DOHH2 (cell line): Measurements from ENCODE around the gene TXNDC5.

Experiments
- H3F3A ChIP-seq: fragments of 200-600 bp; sonication (generic), shearing (Covaris generic); 2 replicates; pipeline ENCODE4 v1.6.0; 2016; ENCODE audit warnings: antibody characterized with exemption, mild to moderate bottlenecking; ENCODE audit not compliant: control insufficient read depth, insufficient read depth
- H3K27ac ChIP-seq: fragments of 200-600 bp; sonication (generic); 2 replicates; pipeline ENCODE4 v1.5.1; 2014; ENCODE audit warnings: low read depth, mild to moderate bottlenecking, low read length, moderate library complexity
- H3K27me3 ChIP-seq: fragments of 200-600 bp; sonication (generic); 2 replicates; pipeline ENCODE4 v1.6.1; 2014; ENCODE audit warnings: mild to moderate bottlenecking, low read length, mixed read lengths; ENCODE audit not compliant: control insufficient read depth
- H3K36me3 ChIP-seq: fragments of 200-600 bp; sonication (generic); 2 replicates; pipeline ENCODE4 v1.6.1; 2014; ENCODE audit warnings: mild to moderate bottlenecking, low read length, moderate library complexity, mixed read lengths; ENCODE audit not compliant: control insufficient read depth
- H3K4me1 ChIP-seq: fragments of 200-600 bp; sonication (generic); 2 replicates; pipeline ENCODE4 v1.6.1; 2014; ENCODE audit warnings: mild to moderate bottlenecking, low read length, mixed read lengths; ENCODE audit not compliant: control insufficient read depth
- H3K4me2 ChIP-seq: fragments of 200-600 bp; sonication (generic); 2 replicates; pipeline ENCODE4 v1.6.0; 2014; ENCODE audit warnings: mild to moderate bottlenecking, low read length, moderate library complexity
- H3K4me3 ChIP-seq: fragments of 200-600 bp; sonication (generic); 2 replicates; pipeline ENCODE4 v1.5.1; 2014; ENCODE audit warnings: mild to moderate bottlenecking, low read length, mixed read lengths
- H3K79me2 ChIP-seq: fragments of 200-600 bp; sonication (generic); 2 replicates; pipeline ENCODE4 v1.6.1; 2014; ENCODE audit warnings: mild to moderate bottlenecking, low read length, mixed read lengths; ENCODE audit not compliant: control insufficient read depth
- H3K9me2 ChIP-seq: fragments of 200-600 bp; sonication (generic); replicated peaks from 2 replicates; pipeline ENCODE4 v1.6.1; 2014; ENCODE audit warnings: mild to moderate bottlenecking, low read length, mixed read lengths; ENCODE audit not compliant: control insufficient read depth
- H3K9me3 ChIP-seq: fragments of 200-600 bp; sonication (generic); 2 replicates; pipeline ENCODE4 v1.6.1; 2014; ENCODE audit warnings: antibody characterized with exemption, low read length, mixed read lengths; ENCODE audit not compliant: control insufficient read depth, insufficient read depth
- H4K20me1 ChIP-seq: fragments of 200-600 bp; sonication (generic); 2 replicates; pipeline ENCODE4 v1.6.0; 2014; ENCODE audit warnings: low read depth, mild to moderate bottlenecking, antibody characterized with exemption, low read length, moderate library complexity; ENCODE audit not compliant: control insufficient read depth, insufficient read depth
- EZH2phosphoT487 ChIP-seq: fragments of 200-600 bp; sonication (generic); IDR thresholded peaks from 2 replicates; pipeline ENCODE4 v1.6.1; 2017; ENCODE audit warnings: borderline replicate concordance, mild to moderate bottlenecking, antibody characterized with exemption, low read length, moderate library complexity, mixed read lengths
- TF ChIP-seq, protein P1 (sequence below): fragments of 200-600 bp; sonication (generic); IDR thresholded peaks from one replicate; pipeline ENCODE4 v1.5.1; 2014; ENCODE audit warnings: antibody characterized with exemption, mild to moderate bottlenecking, low read depth, low read length; ENCODE audit not compliant: poor library complexity, severe bottlenecking

Gene TXNDC5

DNA sequence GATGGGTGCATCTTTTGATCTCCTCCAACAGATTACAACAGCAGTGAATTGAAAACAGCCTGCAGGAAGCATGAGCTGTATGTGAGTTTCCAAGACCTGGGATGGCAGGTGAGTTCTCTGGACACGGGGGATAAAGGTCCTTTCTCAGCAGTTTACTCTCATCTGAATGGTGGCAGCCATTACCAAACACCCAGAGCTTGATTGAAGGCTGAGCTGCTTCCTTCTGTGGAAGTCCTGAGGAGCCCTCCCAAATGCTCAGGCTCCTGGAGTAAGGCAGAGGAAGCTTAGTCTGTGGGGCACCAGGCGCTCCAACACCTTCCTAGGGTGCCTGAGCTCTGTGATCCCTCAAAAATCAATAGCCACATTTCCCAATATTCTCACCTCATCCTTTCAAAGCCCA lies 31.5 kb downstream of the TXNDC5 start:
- H3K27ac ChIP-seq, result no peak overlapping the region
- H3K9me3 ChIP-seq, result no peaks in the 10 kb centered on the region
- H3K79me2 ChIP-seq, result no peaks in the 10 kb centered on the region
- no peaks in the 10 kb centered on the region for H4K20me1 ChIP-seq
- no peak overlapping the region for H3K4me3 ChIP-seq
- H3K4me2 ChIP-seq, result no peak overlapping the region
- H3K36me3 ChIP-seq, result peaks cover 38% of the 10 kb centered on the region
- H3F3A ChIP-seq, result peaks cover 5% of the 10 kb centered on the region; the same call in 1 of the 2 replicates
- no peaks in the 10 kb centered on the region for H3K9me2 ChIP-seq
- no peaks in the 10 kb centered on the region for H3K4me1 ChIP-seq
- TF ChIP-seq EZH2phosphoT487, result no peak
- TF ChIP-seq, protein P1, sequence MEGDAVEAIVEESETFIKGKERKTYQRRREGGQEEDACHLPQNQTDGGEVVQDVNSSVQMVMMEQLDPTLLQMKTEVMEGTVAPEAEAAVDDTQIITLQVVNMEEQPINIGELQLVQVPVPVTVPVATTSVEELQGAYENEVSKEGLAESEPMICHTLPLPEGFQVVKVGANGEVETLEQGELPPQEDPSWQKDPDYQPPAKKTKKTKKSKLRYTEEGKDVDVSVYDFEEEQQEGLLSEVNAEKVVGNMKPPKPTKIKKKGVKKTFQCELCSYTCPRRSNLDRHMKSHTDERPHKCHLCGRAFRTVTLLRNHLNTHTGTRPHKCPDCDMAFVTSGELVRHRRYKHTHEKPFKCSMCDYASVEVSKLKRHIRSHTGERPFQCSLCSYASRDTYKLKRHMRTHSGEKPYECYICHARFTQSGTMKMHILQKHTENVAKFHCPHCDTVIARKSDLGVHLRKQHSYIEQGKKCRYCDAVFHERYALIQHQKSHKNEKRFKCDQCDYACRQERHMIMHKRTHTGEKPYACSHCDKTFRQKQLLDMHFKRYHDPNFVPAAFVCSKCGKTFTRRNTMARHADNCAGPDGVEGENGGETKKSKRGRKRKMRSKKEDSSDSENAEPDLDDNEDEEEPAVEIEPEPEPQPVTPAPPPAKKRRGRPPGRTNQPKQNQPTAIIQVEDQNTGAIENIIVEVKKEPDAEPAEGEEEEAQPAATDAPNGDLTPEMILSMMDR, result no peak
- H3K27me3 ChIP-seq, result no peaks in the 10 kb centered on the region

DNA sequence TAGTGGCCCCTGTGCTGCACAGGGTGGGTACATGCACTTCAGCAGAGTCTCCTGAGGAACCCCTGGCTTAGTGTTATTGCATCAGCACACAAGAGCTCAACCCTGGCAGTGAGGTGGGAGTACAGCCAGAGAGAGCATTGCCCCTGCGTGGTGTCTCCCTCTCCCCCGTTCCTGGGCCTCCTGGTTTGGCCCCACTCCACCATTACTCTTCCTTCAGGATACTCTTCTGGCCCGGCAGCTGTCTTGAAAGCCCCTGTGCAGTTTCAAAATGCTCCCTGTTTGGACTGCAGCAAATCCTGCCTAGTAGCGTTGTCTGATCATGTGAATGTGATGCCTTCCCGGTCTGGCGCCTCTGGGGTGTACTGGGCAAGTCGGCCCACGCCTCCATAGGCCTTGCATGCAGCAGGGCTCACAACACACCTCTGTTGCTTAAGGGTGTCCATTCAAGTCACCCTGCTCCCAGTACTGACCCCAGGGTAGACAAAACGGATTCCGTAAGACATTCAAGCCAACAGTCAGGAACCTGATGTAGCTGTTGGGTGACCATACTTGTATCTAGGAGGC lies 32.1 kb downstream of the TXNDC5 start:
- Histone ChIP-seq H3K4me1 (no peaks in the 10 kb centered on the region), H3K9me2 (no peaks in the 10 kb centered on the region), H3K27ac (no peak overlapping the region), H3K4me2 (no peak overlapping the region), H3K9me3 (no peaks in the 10 kb centered on the region), H3K36me3 (peaks cover 33% of the 10 kb centered on the region), H3K79me2 (no peaks in the 10 kb centered on the region), H3K4me3 (no peak overlapping the region), H3K27me3 (no peaks in the 10 kb centered on the region), H4K20me1 (no peaks in the 10 kb centered on the region), H3F3A (peaks cover 5% of the 10 kb centered on the region; the same call in 1 of the 2 replicates)
- TF ChIP-seq EZH2phosphoT487, result no peak
- TF ChIP-seq, protein P1, result no peak

DNA sequence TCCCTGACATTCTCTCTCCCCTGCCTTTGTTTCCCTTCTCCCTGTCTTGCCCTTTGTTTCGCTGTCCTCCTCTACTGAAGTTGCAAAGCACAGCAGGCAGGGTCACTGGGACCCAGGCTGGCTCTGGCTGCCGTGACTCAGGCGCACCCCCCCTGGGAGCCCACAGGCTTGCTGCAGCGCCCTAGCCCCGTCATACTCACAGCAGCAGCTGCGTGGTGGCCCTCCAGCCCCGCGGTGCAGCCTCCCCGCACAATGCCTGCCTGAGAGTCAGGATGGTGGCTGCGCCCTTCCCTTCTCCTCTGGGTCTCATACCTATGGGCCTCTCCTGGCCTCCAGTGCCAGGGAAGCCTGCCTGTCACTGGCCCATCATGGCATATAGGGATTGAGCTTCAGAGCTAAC lies 41.7 kb downstream of the TXNDC5 start:
- H3K4me1 ChIP-seq, result no peaks in the 10 kb centered on the region
- no peaks in the 10 kb centered on the region for H3K36me3 ChIP-seq
- H3K9me2 ChIP-seq, result no peaks in the 10 kb centered on the region
- TF ChIP-seq, protein P1, result no peak
- no peak for TF ChIP-seq EZH2phosphoT487
- H3K4me3 ChIP-seq, result no peak overlapping the region
- H3F3A ChIP-seq, result no peaks in the 10 kb centered on the region
- H3K79me2 ChIP-seq, result no peaks in the 10 kb centered on the region
- no peaks in the 10 kb centered on the region for H4K20me1 ChIP-seq
- H3K27me3 ChIP-seq, result 0 out of 2 replicates have a peak, but pooled peaks cover 3% of the 10 kb centered on the region
- no peaks in the 10 kb centered on the region for H3K9me3 ChIP-seq
- no peak overlapping the region for H3K4me2 ChIP-seq
- no peak overlapping the region for H3K27ac ChIP-seq
